Smooth muscle cell (in vitro differentiated cells): Measurements from ENCODE around the gene TMEM161B. TPM values are rescaled to one million over a fixed set of nuclear protein-coding genes. Genes with fewer than 3 reads are reported as not detected.

Experiments used
- DNase-seq: peaks from one replicate; lab custom pipeline; 2025; ENCODE audit not compliant: unreplicated experiment; lab: John Stamatoyannopoulos, UW
- H2AFZ ChIP-seq: fragments of 200-600 bp; sonication (generic); 2 replicates; pipeline ENCODE4 v1.6.0; 2016; ENCODE audit warnings: antibody characterized with exemption, low read depth, mild to moderate bottlenecking
- H3F3A ChIP-seq: fragments of 200-600 bp; sonication (generic); 2 replicates; pipeline ENCODE4 v1.6.0; 2017; ENCODE audit warnings: antibody characterized with exemption, low read depth
- H3K27ac ChIP-seq: fragments of 200-600 bp; sonication (generic); 2 replicates; pipeline ENCODE4 v1.5.1; 2016; ENCODE audit warnings: low read depth, mild to moderate bottlenecking
- H3K27me3 ChIP-seq: fragments of 200-600 bp; sonication (generic); 2 replicates; pipeline ENCODE4 v1.6.1; 2016; ENCODE audit warnings: low read depth, mild to moderate bottlenecking
- H3K36me3 ChIP-seq: fragments of 200-600 bp; sonication (generic); 2 replicates; pipeline ENCODE4 v1.5.1; 2016; ENCODE audit warnings: low read depth
- H3K4me1 ChIP-seq: fragments of 200-600 bp; sonication (generic); 2 replicates; pipeline ENCODE4 v1.5.1; 2016; ENCODE audit warnings: low read depth
- H3K4me2 ChIP-seq: fragments of 200-600 bp; sonication (generic); 2 replicates; pipeline ENCODE4 v1.6.0; 2016; ENCODE audit warnings: mild to moderate bottlenecking
- H3K4me3 ChIP-seq: fragments of 200-600 bp; sonication (generic); 2 replicates; pipeline ENCODE4 v1.5.1; 2016; ENCODE audit warnings: mild to moderate bottlenecking
- H3K79me2 ChIP-seq: fragments of 200-600 bp; sonication (generic); 2 replicates; pipeline ENCODE4 v1.6.0; 2016; ENCODE audit warnings: low read depth, mild to moderate bottlenecking
- H3K9ac ChIP-seq: fragments of 200-600 bp; sonication (generic); 2 replicates; pipeline ENCODE4 v1.6.0; 2016; ENCODE audit warnings: low read depth
- H3K9me3 ChIP-seq: fragments of 200-600 bp; sonication (generic); replicated peaks from 2 replicates; pipeline ENCODE4 v1.5.1; 2016; ENCODE audit warnings: low read depth
- H4K20me1 ChIP-seq: fragments of 200-600 bp; sonication (generic); 2 replicates; pipeline ENCODE4 v1.6.0; 2016; ENCODE audit warnings: low read depth
- WGBS: methylation state at CpG from one replicate; pipeline ENCODE4 v1.1.7; 2016; ENCODE audit warnings: low lambda C conversion rate; 5-methylcytosine and 5-hydroxymethylcytosine counted together
- polyA plus RNA-seq: library from polyadenylated mRNA; unstranded; fragments of >200 nt; fragmentation: Nextera tagmentation; extraction: Ambion mirVana; gene quantifications from 2 replicates; pipeline ENCODE4 v1.2.1, GENCODE V29; 2016
- total RNA-seq: library from RNA; depleted of rRNA; stranded (reverse); fragments of >200 nt; gene quantifications from 2 replicates; pipeline ENCODE4 v1.2.3, GENCODE V29; 2014
- TF ChIP-seq, protein P1 (sequence below): fragments of 200-600 bp; sonication (generic); IDR thresholded peaks from 2 replicates; pipeline ENCODE4 v1.5.1; 2017; ENCODE audit warnings: borderline replicate concordance, mild to moderate bottlenecking, antibody characterized with exemption; ENCODE audit not compliant: insufficient read depth, poor library complexity, severe bottlenecking

The TMEM161B gene
- total and polyA plus RNA-seq, 2 experiments from 2014 or later: 6.3 to 19.4 TPM

DNA sequence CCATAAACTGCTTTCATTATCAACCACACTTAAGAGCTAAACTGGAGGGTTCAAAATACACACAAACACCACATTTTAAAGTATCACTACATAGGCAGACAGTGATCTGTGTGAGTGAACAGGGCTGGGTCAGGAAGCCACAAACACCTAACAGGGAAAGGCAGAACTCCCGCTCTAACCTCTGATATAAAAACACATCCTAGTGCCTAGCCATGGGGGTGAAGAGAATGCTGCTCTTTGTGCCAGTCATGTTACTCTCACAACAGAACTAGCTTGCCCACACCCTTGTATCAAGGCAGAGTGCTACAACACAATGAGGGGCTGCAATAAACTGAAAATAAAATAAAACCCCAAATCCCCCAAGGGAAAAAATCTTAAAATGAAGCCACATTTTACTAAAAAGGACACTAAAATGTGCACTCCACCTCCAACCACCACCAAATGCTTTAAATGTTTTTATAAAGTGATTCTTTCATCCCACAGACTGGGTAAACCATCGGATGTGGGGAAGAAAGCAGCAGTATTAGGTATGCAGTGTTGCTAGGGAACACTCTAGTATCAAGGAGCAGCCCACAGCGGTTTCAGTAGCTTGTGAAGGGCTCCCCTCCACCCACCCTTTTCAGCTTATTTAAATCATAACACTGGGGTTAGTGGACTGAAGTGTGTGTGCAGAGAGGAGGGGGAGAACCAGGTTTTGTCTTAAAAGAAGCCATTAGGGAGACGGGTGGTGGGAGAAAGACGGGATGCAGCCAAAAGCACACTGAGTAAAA, 64.5 kb downstream of the TMEM161B start:
- H3K27me3 ChIP-seq: no peaks in the 10 kb centered on the region
- no peaks in the 10 kb centered on the region for H3F3A ChIP-seq
- H3K4me2 ChIP-seq: no peak overlapping the region
- no peaks in the 10 kb centered on the region for H3K9me3 ChIP-seq
- H3K9ac ChIP-seq: no peak overlapping the region
- no peaks in the 10 kb centered on the region for H4K20me1 ChIP-seq
- H2AFZ ChIP-seq: no peak overlapping the region
- no peak overlapping the region for H3K4me3 ChIP-seq
- no peak for DNase-seq
- no peaks in the 10 kb centered on the region for H3K36me3 ChIP-seq
- H3K79me2 ChIP-seq: no peaks in the 10 kb centered on the region
- WGBS: 78% methylated on average over 5 of the region's 5 CpGs
- H3K27ac ChIP-seq: no peak overlapping the region
- TF ChIP-seq, protein P1, sequence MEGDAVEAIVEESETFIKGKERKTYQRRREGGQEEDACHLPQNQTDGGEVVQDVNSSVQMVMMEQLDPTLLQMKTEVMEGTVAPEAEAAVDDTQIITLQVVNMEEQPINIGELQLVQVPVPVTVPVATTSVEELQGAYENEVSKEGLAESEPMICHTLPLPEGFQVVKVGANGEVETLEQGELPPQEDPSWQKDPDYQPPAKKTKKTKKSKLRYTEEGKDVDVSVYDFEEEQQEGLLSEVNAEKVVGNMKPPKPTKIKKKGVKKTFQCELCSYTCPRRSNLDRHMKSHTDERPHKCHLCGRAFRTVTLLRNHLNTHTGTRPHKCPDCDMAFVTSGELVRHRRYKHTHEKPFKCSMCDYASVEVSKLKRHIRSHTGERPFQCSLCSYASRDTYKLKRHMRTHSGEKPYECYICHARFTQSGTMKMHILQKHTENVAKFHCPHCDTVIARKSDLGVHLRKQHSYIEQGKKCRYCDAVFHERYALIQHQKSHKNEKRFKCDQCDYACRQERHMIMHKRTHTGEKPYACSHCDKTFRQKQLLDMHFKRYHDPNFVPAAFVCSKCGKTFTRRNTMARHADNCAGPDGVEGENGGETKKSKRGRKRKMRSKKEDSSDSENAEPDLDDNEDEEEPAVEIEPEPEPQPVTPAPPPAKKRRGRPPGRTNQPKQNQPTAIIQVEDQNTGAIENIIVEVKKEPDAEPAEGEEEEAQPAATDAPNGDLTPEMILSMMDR: no peak
- no peaks in the 10 kb centered on the region for H3K4me1 ChIP-seq

DNA sequence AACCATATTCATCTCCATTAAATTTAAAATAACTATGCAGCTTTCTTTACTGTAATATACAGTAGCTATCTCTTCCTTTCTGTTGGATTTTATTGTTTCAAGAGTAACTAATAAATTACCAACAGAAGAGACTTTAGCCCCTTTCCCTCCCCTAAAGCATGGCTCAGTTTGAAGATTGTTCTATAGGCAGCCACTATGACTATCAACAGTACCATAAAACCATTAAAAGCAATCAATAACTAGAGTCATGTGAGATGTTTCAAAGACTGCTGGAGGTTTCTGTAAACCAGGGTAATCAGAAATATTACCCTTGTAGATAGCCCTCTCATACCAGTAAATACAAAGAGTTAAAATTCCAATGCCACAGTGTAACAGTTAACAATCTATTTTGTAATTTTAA, 73.0 kb downstream of the TMEM161B start:
- Histone ChIP-seq H3K36me3 (peaks cover 5% of the 10 kb centered on the region), H3K9me3 (no peaks in the 10 kb centered on the region), H3K79me2 (no peaks in the 10 kb centered on the region), H3K27ac (no peak overlapping the region), H2AFZ (no peak overlapping the region), H3K4me1 (no peaks in the 10 kb centered on the region), H4K20me1 (no peaks in the 10 kb centered on the region), H3K9ac (no peak overlapping the region), H3K4me2 (no peak overlapping the region), H3K4me3 (no peak overlapping the region), H3K27me3 (no peaks in the 10 kb centered on the region), H3F3A (no peaks in the 10 kb centered on the region)
- DNase-seq: no peak
- TF ChIP-seq, protein P1: no peak

DNA sequence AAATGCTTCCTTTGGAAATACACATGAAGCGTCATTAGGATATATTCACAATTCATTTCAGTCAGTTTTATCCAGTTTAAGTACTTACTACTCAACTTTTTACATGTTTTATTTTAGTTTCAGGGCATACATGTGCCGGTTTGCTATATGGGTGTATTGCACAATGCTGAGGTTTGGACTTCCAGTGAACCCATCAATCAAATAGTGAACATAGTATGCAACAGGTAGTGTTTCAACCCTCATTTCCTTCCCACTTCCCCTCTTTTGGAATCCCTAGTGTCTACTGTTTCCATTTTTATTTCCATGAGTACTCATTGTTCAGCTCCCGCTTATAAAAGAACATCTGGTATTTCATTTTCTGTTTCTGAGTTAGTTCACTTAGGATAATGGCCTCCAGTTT, 74.7 kb downstream of the TMEM161B start:
- Histone ChIP-seq H3K4me2 (no peak overlapping the region), H4K20me1 (no peaks in the 10 kb centered on the region), H3K9me3 (no peaks in the 10 kb centered on the region), H3K4me3 (no peak overlapping the region), H3K36me3 (peaks cover 5% of the 10 kb centered on the region), H3F3A (no peaks in the 10 kb centered on the region), H3K4me1 (no peaks in the 10 kb centered on the region), H3K9ac (no peak overlapping the region), H3K79me2 (no peaks in the 10 kb centered on the region), H3K27me3 (no peaks in the 10 kb centered on the region), H2AFZ (no peak overlapping the region), H3K27ac (no peak overlapping the region)
- TF ChIP-seq, protein P1: no peak
- WGBS: 96% methylated on average over 3 of the region's 3 CpGs
- DNase-seq: no peak
